ENCODE results near the gene ANKFY1. TPM values are rescaled to one million over a fixed set of nuclear protein-coding genes. Genes with fewer than 3 reads are reported as not detected.

The ANKFY1 gene
- polyA plus RNA-seq, 1 of the 3 experiments (the other 2 are of a cell fraction) = 29.6 TPM

GRCh38 chr17:4134721-4135120, 129.1 kb downstream of the ANKFY1 start:
- H3K4me3 ChIP-seq (ENCODE audit: low read depth in 2 of 2, low read length in 1 of 2) = no peak overlapping the region
- no peaks in the 10 kb centered on the region for H3K9me2 ChIP-seq
- peaks cover 95% of the 10 kb centered on the region for H3K79me2 ChIP-seq (ENCODE audit: insufficient read depth)
- H3K27me3 ChIP-seq (ENCODE audit: insufficient read depth) = no peaks in the 10 kb centered on the region
- H3F3A ChIP-seq (replicated peaks; ENCODE audit: insufficient read depth) = peaks cover 5% of the 10 kb centered on the region
- H3K4me1 ChIP-seq (ENCODE audit: control insufficient read depth in 1 of 2, insufficient read depth in 2 of 2, low read depth in 1 of 2, low read length in 1 of 2) = peaks cover 0 to 9% of the 10 kb centered on the region in 2 experiments; a peak in 2 of 4 replicates
- no peak overlapping the region for H3K27ac ChIP-seq (ENCODE audit: low read depth in 2 of 2, low read length in 1 of 2)
- ChIA-PET CTCF (no interaction called here), POLR2A (no interaction called here)
- no peaks in the 10 kb centered on the region for H3K9me3 ChIP-seq
- H4K20me1 ChIP-seq (ENCODE audit: insufficient read depth) = peaks cover 71% of the 10 kb centered on the region
- no peak for DNase-seq
- no peak overlapping the region for H3K4me2 ChIP-seq
- H3K36me3 ChIP-seq (replicated peaks in 1 of 2; ENCODE audit: control insufficient read depth in 1 of 2, insufficient read depth in 2 of 2, low read length in 1 of 2) = peaks cover 2 to 5% of the 10 kb centered on the region in 2 experiments
- no peak overlapping the region for H2AFZ ChIP-seq (ENCODE audit: low read depth)
- 93% methylated on average over 3 of the region's 3 CpGs for WGBS (ENCODE audit: low lambda C conversion rate)
- H3K9ac ChIP-seq = no peak overlapping the region
- no peak for TF ChIP-seq EZH2phosphoT487 (IDR thresholded peaks at IDR 0.05; ENCODE audit: borderline replicate concordance, low read depth)
- TF ChIP-seq RCOR1 (IDR thresholded peaks at IDR 0.05; ENCODE audit: low read length) = no peak
- no peak for TF ChIP-seq NFIC (IDR thresholded peaks at IDR 0.05; ENCODE audit: borderline replicate concordance)
- TF ChIP-seq JUND (IDR thresholded peaks at IDR 0.05) = no peak
- no peak for TF ChIP-seq RXRA (IDR thresholded peaks at IDR 0.05; ENCODE audit: borderline replicate concordance, low read depth)
- no peak for TF ChIP-seq FOXJ3 (CRISPR knock-in tag; IDR thresholded peaks at IDR 0.05)

GRCh38 chr17:4130715-4131114, 133.1 kb downstream of the ANKFY1 start:
- CTCF ChIA-PET = no interaction called here
- TF ChIP-seq USF2 (IDR thresholded peaks at IDR 0.05; ENCODE audit: borderline replicate concordance, low read depth, low read length) (no peak), FOXJ3 (CRISPR knock-in tag; IDR thresholded peaks at IDR 0.05) (no peak), GATA2 (CRISPR knock-in tag; IDR thresholded peaks at IDR 0.05) (no peak)
- H3K27me3 ChIP-seq (ENCODE audit: insufficient read depth) = no peaks in the 10 kb centered on the region
- H3K9me3 ChIP-seq = no peaks in the 10 kb centered on the region
- no peak for DNase-seq
- WGBS (ENCODE audit: low lambda C conversion rate) = 88% methylated on average over 7 of the region's 7 CpGs
- H3K4me2 ChIP-seq = no peak overlapping the region
- no peaks in the 10 kb centered on the region for H3K9me2 ChIP-seq
- no peak overlapping the region for H3K9ac ChIP-seq
- peaks cover 95% of the 10 kb centered on the region for H3K79me2 ChIP-seq (ENCODE audit: insufficient read depth)
- H4K20me1 ChIP-seq (ENCODE audit: insufficient read depth) = peaks cover 49% of the 10 kb centered on the region
- H3K4me3 ChIP-seq (ENCODE audit: low read depth in 2 of 2, low read length in 1 of 2) = no peak overlapping the region
- H3F3A ChIP-seq (replicated peaks; ENCODE audit: insufficient read depth) = peaks cover 5% of the 10 kb centered on the region
- no peak overlapping the region for H2AFZ ChIP-seq (ENCODE audit: low read depth)
- no peak overlapping the region for H3K27ac ChIP-seq (ENCODE audit: low read depth in 2 of 2, low read length in 1 of 2)
- H3K36me3 ChIP-seq (replicated peaks in 1 of 2; ENCODE audit: control insufficient read depth in 1 of 2, insufficient read depth in 2 of 2, low read length in 1 of 2) = peaks cover 0 to 4% of the 10 kb centered on the region in 2 experiments
- POLR2A ChIA-PET = no interaction called here
- H3K4me1 ChIP-seq (ENCODE audit: control insufficient read depth in 1 of 2, insufficient read depth in 2 of 2, low read depth in 1 of 2, low read length in 1 of 2) = no peaks in the 10 kb centered on the region; a peak in 1 of 4 replicates

- peaks cover 74% of the 10 kb centered on the region for H3K79me2 ChIP-seq (ENCODE audit: insufficient read depth)
- no peak for DNase-seq
- H3K36me3 ChIP-seq (replicated peaks in 1 of 2; ENCODE audit: control insufficient read depth in 1 of 2, insufficient read depth in 2 of 2, low read length in 1 of 2) = peaks cover 6 to 11% of the 10 kb centered on the region in 2 experiments
- no peaks in the 10 kb centered on the region for H3K9me3 ChIP-seq
- peaks cover 5% of the 10 kb centered on the region for H3F3A ChIP-seq (replicated peaks; ENCODE audit: insufficient read depth)
- no peaks in the 10 kb centered on the region for H3K9me2 ChIP-seq
- no peaks in the 10 kb centered on the region for H3K27me3 ChIP-seq (ENCODE audit: insufficient read depth)
- no peaks in the 10 kb centered on the region for H3K4me1 ChIP-seq (ENCODE audit: control insufficient read depth in 1 of 2, insufficient read depth in 2 of 2, low read depth in 1 of 2, low read length in 1 of 2)
- ChIA-PET CTCF (no interaction called here), POLR2A (no interaction called here)
- H3K27ac ChIP-seq (ENCODE audit: low read depth in 2 of 2, low read length in 1 of 2) = no peak overlapping the region
- H2AFZ ChIP-seq (ENCODE audit: low read depth) = no peak overlapping the region
- H3K4me2 ChIP-seq = no peak overlapping the region
- no peak overlapping the region for H3K9ac ChIP-seq
- H4K20me1 ChIP-seq (ENCODE audit: insufficient read depth) = peaks cover 28% of the 10 kb centered on the region; the same call in 1 of the 2 replicates
- H3K4me3 ChIP-seq (ENCODE audit: low read depth in 2 of 2, low read length in 1 of 2) = no peak overlapping the region
- 95% methylated on average over 6 of the region's 6 CpGs for WGBS (ENCODE audit: low lambda C conversion rate)
- TF ChIP-seq TAF1 (IDR thresholded peaks at IDR 0.05; ENCODE audit: borderline replicate concordance, low read depth, low read length) = no peak
- no peak for TF ChIP-seq RXRA (IDR thresholded peaks at IDR 0.05; ENCODE audit: borderline replicate concordance, low read depth)
- TF ChIP-seq CHD2 (IDR thresholded peaks at IDR 0.05; ENCODE audit: low read length, partially characterized antibody) = no peak
- TF ChIP-seq MXI1 (IDR thresholded peaks at IDR 0.05; ENCODE audit: low read depth, low read length) = no peak
- TF ChIP-seq FOXJ3 (CRISPR knock-in tag; IDR thresholded peaks at IDR 0.05) = no peak
- TF ChIP-seq USF2 (IDR thresholded peaks at IDR 0.05; ENCODE audit: borderline replicate concordance, low read depth, low read length) = no peak
- TF ChIP-seq NRF1 (IDR thresholded peaks at IDR 0.05; ENCODE audit: low read depth, low read length) = no peak
- no peak for TF ChIP-seq RFX5 (IDR thresholded peaks at IDR 0.05; ENCODE audit: low read length)
- no peak for TF ChIP-seq IRF3 (IDR thresholded peaks at IDR 0.05; ENCODE audit: low read depth, low read length)
- no peak for TF ChIP-seq GABPA (IDR thresholded peaks at IDR 0.05; ENCODE audit: low read depth)
- TF ChIP-seq GATA2 (CRISPR knock-in tag; IDR thresholded peaks at IDR 0.05) = no peak
- no peak for TF ChIP-seq ELF1 (IDR thresholded peaks at IDR 0.05)
- TF ChIP-seq MAX (IDR thresholded peaks at IDR 0.05; ENCODE audit: low read depth) = no peak
- TF ChIP-seq FOXM1 (IDR thresholded peaks at IDR 0.05; ENCODE audit: low read depth) = no peak
- TF ChIP-seq PBX3 (IDR thresholded peaks at IDR 0.05) = no peak
- TF ChIP-seq JUND (IDR thresholded peaks at IDR 0.05) = no peak
Observed at GRCh38 chr17:4127555-4127954, 136.2 kb downstream of the ANKFY1 start.

All from SK-N-SH (cell line).